ENCODE measurements around the gene PLEKHO1.

Gene PLEKHO1

DNA sequence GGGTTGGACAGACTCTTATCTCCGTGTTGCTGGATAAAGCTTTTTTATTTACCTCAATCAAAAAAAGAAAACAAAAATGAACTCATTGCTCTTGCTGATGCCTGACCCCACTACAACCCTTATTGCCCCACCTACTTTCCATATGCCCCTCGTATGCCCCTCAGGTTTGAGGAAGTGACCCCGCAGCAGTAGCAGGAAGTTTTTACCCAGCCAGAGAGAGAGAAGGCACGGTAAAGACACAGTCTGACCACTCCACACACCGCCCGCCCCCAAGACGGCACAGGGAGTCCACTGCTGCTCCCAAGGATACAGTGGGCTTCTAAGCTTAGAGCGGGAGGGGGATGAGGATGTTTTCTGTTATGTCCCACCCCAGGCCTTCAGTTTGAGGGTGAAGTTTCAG, 9.8 kb downstream of the PLEKHO1 start:
- Mint-ChIP-seq H3K4me3 (peak overlapping the region; percentile 74), H3K27me3 (no peaks in the 10 kb centered on the region), H3K9me3 (no peaks in the 10 kb centered on the region), H3K4me1 (peaks cover 97% of the 10 kb centered on the region), H3K36me3 (peaks cover 46% of the 10 kb centered on the region), H3K27ac (peak overlapping the region; percentile 88)
- ATAC-seq: peak; percentile 69

DNA sequence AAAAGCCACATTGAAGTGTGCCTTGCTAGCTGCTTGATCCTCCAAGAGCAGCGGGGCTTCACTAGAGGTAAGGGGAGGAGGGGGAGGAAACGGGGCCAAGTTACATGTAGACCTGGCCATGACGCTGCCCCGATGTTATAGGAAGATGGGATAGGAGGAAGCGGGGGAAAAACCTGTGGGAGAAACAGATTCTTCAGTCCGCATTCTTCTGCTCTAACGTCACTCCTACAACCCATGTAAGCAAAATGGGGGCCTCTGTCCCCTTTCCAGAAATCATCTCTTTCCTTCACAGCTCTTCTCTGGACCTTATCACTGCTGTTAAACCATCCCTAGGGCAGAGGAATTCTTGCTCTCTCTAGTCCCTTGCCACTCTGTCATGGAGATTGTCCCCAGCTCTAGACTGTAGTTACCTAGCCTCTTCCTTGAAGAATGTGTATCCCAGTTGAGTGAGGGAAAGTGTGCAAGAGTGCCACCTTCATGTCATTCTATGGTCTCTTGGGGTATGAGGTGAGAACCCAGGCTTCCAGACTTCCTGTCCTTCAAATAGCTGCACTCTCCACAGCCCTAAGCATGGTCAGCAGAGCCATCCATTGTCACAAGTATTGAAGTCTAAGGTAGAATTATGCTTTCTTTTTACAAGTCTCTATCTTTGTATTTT, 11.4 kb downstream of the PLEKHO1 start:
- no peak for ATAC-seq
- peaks cover 31% of the 10 kb centered on the region for H3K36me3 Mint-ChIP-seq
- peak overlapping the region; percentile 74 for H3K4me3 Mint-ChIP-seq
- peaks cover 97% of the 10 kb centered on the region for H3K4me1 Mint-ChIP-seq
- H3K9me3 Mint-ChIP-seq: no peaks in the 10 kb centered on the region
- no peaks in the 10 kb centered on the region for H3K27me3 Mint-ChIP-seq
- peak overlapping the region; percentile 88 for H3K27ac Mint-ChIP-seq

DNA sequence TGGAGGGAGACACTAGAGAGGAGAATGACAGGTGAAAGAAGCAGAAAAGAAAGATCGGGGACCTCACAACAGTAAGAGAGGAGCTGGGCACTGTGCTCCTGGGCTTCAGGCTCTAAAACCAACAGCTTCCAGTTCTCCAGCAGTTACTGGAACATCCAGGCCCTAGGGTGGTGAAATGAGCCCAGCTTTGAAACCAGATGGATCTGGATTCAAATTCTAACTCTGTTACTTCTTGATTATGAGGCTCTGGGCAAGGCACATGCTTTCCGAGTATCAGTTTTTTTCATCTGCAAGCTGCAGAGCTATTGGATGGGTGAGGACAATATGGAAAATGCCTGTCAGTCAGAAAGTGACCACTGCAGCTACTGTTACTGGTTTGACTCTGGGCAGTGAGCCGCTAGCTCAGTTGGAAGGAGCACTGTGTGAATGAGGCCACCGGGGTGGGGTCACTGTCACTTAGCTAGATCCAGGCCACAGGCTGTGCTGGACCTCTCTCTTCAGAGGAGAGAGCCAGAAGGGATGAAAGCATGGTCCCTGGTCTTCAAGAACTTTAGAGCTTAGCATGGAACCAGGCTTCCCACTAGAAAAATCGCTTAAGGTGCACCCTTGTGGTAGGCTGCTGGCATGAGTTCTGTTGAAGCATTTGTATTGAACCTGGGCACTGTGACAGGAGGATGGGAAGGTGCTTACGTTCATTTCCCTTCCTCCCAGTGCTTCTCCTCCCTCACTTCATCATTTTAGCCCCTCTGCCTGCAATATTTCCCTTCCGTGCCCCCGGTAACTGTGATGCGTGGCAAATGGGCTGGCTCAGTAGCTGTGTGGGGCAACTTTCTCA, 12.2 kb downstream of the PLEKHO1 start:
- Mint-ChIP-seq H3K36me3 (peaks cover 22% of the 10 kb centered on the region), H3K9me3 (no peaks in the 10 kb centered on the region), H3K27me3 (no peaks in the 10 kb centered on the region), H3K27ac (peak overlapping the region; percentile 88), H3K4me1 (peaks cover 91% of the 10 kb centered on the region), H3K4me3 (peak overlapping the region; percentile 74)
- ATAC-seq: no peak

DNA sequence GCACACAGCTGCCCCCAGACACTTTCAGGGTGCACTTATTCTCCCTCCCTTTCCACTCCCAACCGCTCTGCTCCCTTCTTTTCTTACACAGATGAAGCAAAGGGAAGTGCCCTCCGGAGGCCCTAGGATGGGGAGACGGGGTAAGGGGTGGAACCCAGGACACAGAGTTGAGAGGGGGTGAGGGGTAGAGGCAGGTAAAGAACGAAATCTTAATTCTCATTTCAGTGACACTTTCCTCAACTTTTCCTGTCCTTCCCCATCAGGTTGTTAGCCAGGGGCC, 12.8 kb downstream of the PLEKHO1 start:
- peak overlapping the region; percentile 88 for H3K27ac Mint-ChIP-seq
- H3K27me3 Mint-ChIP-seq: no peaks in the 10 kb centered on the region
- H3K4me3 Mint-ChIP-seq: peak overlapping the region; percentile 68
- peaks cover 85% of the 10 kb centered on the region for H3K4me1 Mint-ChIP-seq
- no peak for ATAC-seq
- H3K9me3 Mint-ChIP-seq: no peaks in the 10 kb centered on the region
- H3K36me3 Mint-ChIP-seq: peaks cover 19% of the 10 kb centered on the region

DNA sequence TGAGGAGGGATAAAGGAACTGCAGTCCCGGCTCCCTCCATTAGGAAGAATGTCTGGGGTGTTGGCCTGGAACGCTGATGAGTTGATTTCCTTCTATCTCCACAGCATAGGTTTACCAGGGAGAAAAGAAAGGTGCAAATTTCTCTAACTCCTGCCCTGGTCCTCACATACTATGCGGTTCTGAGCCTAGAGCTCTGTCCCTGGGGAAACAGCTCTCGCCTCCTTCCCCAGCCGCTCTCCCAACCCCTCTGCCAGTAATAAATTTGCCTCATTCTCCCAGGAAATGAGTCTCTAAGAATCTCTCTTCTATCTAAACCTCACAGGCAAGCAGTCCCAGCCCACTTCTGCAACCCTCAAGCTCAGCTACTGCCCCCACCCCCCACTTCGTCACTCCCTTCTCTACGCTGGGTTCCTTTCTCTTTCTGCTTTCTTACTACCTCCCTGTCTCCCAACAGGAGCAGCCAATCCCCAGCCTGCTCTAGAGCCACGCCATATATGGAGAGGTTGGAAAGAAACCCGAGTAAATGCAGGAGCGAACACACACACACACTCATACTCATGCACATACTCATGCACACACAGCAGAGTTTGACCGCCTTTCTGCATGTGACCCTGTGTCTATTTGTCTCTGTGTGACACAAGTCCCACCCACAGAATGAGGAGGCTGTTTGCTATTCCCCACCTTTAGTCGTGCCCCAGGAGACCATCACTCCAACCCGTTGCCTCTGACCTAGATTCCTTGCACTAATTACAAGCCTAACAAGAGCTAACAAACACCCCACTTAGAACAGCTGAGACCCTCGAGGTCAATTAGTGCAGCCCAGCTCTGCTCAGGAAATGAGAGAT, 13.4 kb downstream of the PLEKHO1 start:
- H3K4me1 Mint-ChIP-seq: peaks cover 79% of the 10 kb centered on the region
- peaks cover 14% of the 10 kb centered on the region for H3K36me3 Mint-ChIP-seq
- ATAC-seq: peak; percentile 44
- H3K9me3 Mint-ChIP-seq: no peaks in the 10 kb centered on the region
- H3K27me3 Mint-ChIP-seq: no peaks in the 10 kb centered on the region
- peak overlapping the region; percentile 68 for H3K4me3 Mint-ChIP-seq
- H3K27ac Mint-ChIP-seq: peak overlapping the region; percentile 88

GRCh38 chr1:150164224-150164623, 14.5 kb downstream of the PLEKHO1 start:
- H3K27me3 Mint-ChIP-seq: no peaks in the 10 kb centered on the region
- H3K36me3 Mint-ChIP-seq: peaks cover 4% of the 10 kb centered on the region
- H3K27ac Mint-ChIP-seq: peak overlapping the region; percentile 88
- no peak overlapping the region for H3K4me3 Mint-ChIP-seq
- no peaks in the 10 kb centered on the region for H3K9me3 Mint-ChIP-seq
- peaks cover 70% of the 10 kb centered on the region for H3K4me1 Mint-ChIP-seq
- no peak for ATAC-seq

- no peaks in the 10 kb centered on the region for H3K36me3 Mint-ChIP-seq
- no peaks in the 10 kb centered on the region for H3K27me3 Mint-ChIP-seq
- no peak for ATAC-seq
- H3K4me3 Mint-ChIP-seq: peak overlapping the region; percentile 18
- no peaks in the 10 kb centered on the region for H3K9me3 Mint-ChIP-seq
- H3K4me1 Mint-ChIP-seq: peaks cover 65% of the 10 kb centered on the region
- H3K27ac Mint-ChIP-seq: peak overlapping the region; percentile 88
These were observed 15.1 kb downstream of the PLEKHO1 start for GRCh38 chr1:150164779-150165178.

DNA sequence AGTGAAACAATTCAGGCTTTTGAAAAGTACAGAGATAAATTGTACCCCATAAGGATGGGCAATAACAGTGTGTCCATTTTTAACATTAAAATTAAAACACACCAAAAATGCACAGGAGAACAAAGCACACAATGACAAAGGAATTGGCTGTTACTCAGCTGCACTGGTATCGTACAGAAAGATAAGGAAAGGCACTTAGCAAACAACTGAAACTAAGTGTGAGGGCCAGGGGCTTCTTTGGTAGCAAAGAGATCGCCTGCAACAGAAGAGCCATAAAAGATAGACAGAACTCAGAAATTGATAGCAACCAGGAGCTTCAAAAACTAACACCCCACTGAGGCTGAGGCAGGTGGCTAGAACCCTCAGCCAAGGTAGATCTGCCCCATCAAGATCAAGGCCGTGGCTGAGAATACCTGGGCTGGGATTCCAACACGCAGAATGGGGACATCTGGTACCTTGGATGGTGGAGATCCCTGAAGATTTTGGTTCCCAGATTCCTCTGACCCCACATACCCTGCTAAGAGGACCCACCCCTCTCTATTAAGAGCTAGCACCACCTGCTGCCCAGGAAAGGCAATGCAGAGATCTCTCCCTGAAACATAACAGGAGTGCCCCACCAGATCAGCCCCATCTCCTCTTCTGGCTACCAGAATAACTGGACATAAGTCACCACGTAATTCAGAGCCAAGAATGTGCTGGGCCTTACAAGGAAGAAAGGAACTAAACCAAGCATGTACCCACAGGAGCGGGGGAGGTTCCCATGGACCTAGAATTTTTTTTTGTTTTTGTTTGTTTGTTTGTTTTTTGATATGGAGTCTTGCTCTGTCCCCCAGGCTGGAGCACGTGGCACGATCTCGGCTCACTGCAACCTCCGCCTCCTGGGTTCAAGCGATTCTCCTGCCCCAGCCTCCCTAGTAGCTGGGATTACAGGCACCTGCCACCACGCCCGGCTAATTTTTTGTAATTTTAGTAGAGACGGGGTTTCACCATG, 16.2 kb downstream of the PLEKHO1 start:
- no peaks in the 10 kb centered on the region for H3K9me3 Mint-ChIP-seq
- peaks cover 53% of the 10 kb centered on the region for H3K4me1 Mint-ChIP-seq
- H3K27ac Mint-ChIP-seq: peak overlapping the region; percentile 88
- no peak for ATAC-seq
- peak overlapping the region; percentile 45 for H3K4me3 Mint-ChIP-seq
- no peaks in the 10 kb centered on the region for H3K27me3 Mint-ChIP-seq
- no peaks in the 10 kb centered on the region for H3K36me3 Mint-ChIP-seq

GRCh38 chr1:150168960-150169601, 19.4 kb downstream of the PLEKHO1 start:
- Mint-ChIP-seq H3K27me3 (no peaks in the 10 kb centered on the region), H3K36me3 (no peaks in the 10 kb centered on the region), H3K4me1 (peaks cover 22% of the 10 kb centered on the region), H3K4me3 (no peak overlapping the region), H3K9me3 (no peaks in the 10 kb centered on the region), H3K27ac (no peak overlapping the region)
- ATAC-seq: peak; percentile 73

DNA sequence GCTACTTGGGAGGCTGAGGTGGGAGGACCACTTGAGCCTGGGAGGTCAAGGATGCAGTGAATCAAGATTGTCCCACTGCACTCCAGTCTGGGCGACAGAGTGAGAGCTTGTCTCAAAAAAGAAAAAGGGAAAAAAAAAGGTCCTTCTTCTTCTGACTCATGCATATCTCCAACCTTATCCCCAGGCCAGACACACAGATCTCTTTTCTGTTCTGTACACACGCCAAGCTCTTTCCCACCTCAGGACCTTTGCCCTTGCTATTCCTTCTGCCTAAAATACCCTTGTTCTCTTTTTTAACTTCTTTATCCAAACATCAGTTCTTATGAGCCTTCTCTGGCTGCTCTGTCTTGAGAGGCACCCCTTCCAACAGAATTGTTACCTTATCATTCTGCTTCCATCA, 22.1 kb downstream of the PLEKHO1 start:
- Mint-ChIP-seq H3K36me3 (no peaks in the 10 kb centered on the region), H3K27me3 (no peaks in the 10 kb centered on the region), H3K27ac (no peak overlapping the region), H3K9me3 (no peaks in the 10 kb centered on the region), H3K4me3 (no peak overlapping the region), H3K4me1 (no peaks in the 10 kb centered on the region)
- no peak for ATAC-seq

- H3K4me1 Mint-ChIP-seq: no peaks in the 10 kb centered on the region
- H3K27ac Mint-ChIP-seq: no peak overlapping the region
- no peak for ATAC-seq
- H3K9me3 Mint-ChIP-seq: no peaks in the 10 kb centered on the region
- no peaks in the 10 kb centered on the region for H3K36me3 Mint-ChIP-seq
- no peaks in the 10 kb centered on the region for H3K27me3 Mint-ChIP-seq
- H3K4me3 Mint-ChIP-seq: no peak overlapping the region
These were observed 23.4 kb downstream of the PLEKHO1 start for GRCh38 chr1:150173141-150173585.

- no peak overlapping the region for H3K27ac Mint-ChIP-seq
- H3K4me3 Mint-ChIP-seq: no peak overlapping the region
- no peaks in the 10 kb centered on the region for H3K9me3 Mint-ChIP-seq
- H3K36me3 Mint-ChIP-seq: no peaks in the 10 kb centered on the region
- H3K4me1 Mint-ChIP-seq: no peaks in the 10 kb centered on the region
- H3K27me3 Mint-ChIP-seq: no peaks in the 10 kb centered on the region
- no peak for ATAC-seq
These were observed 26.9 kb downstream of the PLEKHO1 start for GRCh38 chr1:150176593-150176992.

- Mint-ChIP-seq H3K4me3 (no peak overlapping the region), H3K4me1 (peaks cover 4% of the 10 kb centered on the region), H3K27me3 (no peaks in the 10 kb centered on the region), H3K9me3 (no peaks in the 10 kb centered on the region), H3K27ac (no peak overlapping the region), H3K36me3 (no peaks in the 10 kb centered on the region)
- ATAC-seq: no peak
These were observed 28.8 kb downstream of the PLEKHO1 start for GRCh38 chr1:150178548-150178947.

- Mint-ChIP-seq H3K4me3 (no peak overlapping the region), H3K4me1 (peaks cover 4% of the 10 kb centered on the region), H3K36me3 (no peaks in the 10 kb centered on the region), H3K27ac (no peak overlapping the region), H3K27me3 (no peaks in the 10 kb centered on the region), H3K9me3 (no peaks in the 10 kb centered on the region)
- no peak for ATAC-seq
These were observed 30.2 kb downstream of the PLEKHO1 start for GRCh38 chr1:150179867-150180266.
